NCI-H510A (cell line): ENCODE data around the gene CIB4.
A peak's percentile ranks its signal among the peaks of the same experiment; 100 is the strongest.

Experiments used
- DNase-seq: peaks from one replicate; lab custom pipeline; 2025; lab: John Stamatoyannopoulos, UW

Gene CIB4

DNA sequence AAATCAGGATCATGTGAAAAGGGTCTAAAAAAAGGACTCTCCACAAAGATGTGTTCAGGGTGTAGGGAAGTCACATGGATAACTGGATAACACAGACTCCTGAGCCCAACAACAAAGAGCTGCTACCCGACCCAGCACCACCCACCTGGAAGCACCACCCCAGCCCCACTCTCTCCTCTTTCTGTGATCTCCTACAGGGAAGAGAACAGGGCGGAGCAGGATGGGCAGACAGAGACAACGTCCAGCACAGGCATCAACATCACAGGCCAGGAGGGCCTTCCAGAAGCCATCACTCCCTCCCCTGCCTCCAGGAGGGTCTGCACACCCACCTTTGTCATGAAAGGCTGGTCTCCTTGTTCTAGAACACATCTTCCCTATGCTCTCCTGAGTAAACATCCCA lies 1.3 kb upstream of the CIB4 start:
- no peak for DNase-seq

DNA sequence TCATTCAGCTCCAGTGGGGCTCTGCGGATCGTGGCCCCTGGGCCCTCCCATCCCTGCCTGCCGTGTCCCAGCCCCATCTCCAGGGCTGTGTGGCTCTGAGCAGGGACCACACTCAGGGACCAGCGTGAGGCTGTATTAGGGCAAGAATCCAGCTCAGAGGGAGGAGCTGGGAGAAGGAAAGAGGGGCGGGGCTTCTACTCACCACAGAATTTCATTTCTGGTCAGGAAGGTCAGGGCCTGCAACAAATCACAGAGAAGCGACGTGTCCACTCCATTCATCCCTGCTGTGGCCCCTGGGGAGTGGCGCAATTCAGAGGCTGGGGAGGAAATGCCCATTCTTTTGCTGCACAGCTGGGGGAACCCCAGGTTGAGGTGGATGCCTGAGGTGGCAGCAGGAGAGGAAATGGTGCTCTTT lies 828 bp downstream of the CIB4 start:
- no peak for DNase-seq

DNA sequence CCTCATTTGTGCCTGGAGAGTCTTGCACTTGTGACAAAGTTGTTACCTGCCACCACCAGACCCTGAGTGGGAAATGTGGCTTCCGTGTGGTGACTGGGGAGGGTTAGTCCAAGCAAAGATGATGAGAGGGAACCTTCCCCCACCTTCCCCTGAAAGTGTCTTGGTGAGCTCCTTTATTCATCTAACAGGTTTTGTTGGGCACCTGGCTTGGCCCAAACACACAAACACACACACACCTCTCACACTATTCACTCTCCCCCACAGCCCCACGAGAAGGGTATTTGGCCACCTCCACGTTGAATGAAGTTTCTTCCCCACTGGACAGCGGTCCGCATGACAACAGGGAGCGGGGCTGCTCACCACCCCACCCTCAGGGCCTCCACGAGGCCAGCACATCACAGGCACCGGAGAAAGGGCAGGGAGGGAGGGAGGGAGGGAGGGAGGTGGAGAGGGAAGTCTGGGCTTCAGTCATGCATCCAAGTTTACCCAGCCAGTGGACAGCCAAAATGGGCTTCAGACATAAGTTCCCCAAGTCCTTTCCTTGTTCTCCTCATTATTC lies 1.4 kb downstream of the CIB4 start:
- DNase-seq = no peak

DNA sequence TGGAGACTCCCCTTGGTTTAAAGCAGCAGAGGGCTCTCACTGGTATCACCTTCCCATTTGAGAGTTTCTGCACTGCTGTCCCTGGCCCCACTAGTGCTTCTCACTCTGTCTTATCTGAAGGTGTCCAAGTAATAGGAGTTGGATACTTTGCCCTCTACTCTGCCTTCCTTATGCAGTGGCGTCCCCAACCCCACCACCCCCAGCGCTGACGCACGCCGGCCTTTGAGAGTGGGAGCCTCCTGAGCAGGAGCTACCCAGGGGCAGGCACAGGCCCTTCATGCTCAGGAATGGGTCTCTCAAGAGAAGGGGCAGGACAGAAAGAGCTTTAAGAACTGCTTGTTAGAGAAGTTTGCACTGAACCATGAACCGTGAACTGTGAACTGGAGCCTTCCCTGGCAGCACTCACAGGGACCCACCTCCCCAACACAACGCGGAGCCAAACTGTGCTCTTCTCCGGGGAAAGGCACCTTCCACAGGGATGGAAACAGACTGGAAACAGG lies 3.3 kb downstream of the CIB4 start:
- no peak for DNase-seq

DNA sequence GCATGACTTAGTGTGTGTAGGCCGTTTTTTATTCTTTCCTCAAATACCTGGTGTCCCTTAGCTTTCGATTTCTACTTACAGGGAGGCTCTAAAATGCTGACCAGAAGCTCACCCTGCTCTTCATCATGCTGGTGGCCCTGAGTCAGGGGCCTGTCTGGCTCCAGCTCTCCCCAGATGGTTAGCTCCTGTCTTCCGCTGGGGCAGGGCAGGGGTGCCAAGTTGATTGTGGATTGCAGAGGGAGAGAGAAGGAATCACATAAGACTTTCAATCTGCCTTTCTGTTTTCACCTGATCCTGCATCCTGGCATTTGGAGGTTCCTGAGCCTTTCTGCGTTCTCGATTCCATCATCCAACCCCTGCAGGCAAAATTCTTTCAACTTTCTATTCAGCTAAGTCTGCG lies 4.2 kb downstream of the CIB4 start:
- DNase-seq = no peak

DNA sequence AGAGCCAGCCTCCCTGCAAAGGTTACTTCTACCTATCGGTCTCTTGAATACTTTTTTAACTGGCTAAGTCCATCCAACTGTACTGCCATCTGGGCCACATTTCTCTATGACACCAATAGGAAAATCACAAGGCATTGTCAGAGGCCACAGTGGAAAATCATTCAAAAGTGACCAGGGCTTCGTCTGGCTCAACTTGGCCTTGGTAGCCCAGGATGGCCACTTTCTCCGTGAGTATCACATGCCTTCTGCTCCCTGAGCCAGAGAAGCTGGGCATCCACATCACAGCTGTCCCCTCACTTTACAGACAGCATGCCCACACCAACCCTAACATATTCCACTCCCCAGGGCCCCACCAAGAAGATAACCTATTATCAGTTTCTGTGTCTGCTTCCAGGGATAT lies 5.8 kb downstream of the CIB4 start:
- no peak for DNase-seq

DNA sequence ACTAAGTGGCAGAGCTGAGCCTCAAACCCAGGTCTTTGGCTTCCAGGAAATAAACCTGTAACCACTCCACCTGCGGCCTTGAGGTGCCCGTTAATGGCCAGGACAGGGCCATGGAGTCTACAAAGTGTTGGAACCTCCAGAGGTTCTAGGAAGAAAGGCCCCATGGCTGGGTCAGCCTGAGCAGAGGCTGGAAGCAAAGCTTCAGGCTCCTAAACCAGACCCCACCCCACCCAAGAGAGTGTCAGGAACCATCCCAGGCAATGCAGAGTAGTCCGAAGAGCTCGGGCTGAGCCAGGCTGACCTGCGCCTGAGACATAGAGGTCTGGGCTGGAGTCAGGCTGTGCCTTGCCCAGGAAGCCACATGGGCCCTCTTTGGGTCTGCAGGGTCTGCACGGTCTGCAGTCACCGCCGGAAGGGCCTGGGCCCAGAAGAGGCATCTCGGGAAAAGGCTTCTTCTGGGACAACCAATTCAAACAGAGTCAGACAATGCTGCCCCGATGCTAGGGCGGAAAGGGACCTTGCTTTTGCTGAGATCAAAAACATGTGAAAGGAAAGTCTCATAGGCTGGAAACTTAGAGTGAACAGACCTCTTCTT lies 6.4 kb downstream of the CIB4 start:
- DNase-seq = no peak

DNA sequence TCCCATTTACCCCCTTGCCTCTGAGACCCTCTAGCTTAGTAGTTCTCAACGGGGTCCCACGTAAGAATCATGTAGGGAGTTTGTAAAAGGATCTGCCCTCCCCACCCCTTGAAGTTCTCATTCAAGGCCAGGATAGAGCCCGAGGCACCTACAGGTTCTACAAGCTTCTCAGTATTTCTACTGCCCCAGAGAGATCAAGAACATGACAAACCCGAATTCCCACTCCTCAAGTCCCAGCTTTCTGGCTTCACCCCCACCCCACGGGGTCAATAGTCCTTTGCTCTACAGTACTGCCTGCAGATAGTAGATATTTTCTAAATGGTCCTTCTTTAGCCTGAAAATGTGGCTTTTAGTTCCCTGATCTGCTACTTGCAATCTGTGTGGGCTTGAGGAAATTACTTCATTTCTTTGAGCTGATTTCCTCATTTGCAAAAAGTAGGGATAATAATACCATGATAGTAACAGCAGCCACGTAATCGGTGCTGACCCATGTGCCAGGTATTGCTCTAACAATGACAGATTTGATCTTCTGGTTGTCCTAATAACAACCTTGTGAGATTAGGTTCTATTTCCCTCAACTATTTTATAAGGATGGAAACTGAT lies 7.1 kb downstream of the CIB4 start:
- no peak for DNase-seq

DNA sequence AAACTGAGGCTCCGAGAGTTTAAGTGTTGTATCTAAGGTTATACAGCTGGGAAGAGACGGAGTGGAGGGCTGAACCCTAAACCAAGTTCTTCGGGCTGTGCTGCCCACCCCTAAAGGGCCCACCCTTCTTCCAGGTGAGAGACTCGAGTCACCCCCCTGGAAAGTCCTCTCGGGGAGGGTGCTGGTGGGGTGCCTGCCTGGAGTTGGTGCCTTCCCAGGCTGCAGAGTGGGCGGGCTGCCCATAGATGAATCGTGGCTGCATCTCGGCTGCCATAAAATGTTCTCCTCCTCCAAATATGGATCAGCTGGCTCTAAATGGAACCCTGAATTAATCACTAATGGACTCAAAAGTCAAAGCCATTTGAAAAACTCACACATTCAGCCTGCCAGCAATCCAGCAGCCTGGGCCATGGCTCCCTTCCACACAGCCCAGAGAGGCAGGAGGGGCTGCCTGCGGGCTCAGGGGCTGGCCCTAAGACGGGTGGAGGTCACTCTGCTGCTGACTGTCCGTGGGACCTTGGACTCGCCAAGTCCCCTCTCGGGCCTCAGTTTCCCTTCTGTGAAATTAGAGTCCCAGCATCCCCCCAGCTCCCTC lies 7.7 kb downstream of the CIB4 start:
- DNase-seq = no peak

DNA sequence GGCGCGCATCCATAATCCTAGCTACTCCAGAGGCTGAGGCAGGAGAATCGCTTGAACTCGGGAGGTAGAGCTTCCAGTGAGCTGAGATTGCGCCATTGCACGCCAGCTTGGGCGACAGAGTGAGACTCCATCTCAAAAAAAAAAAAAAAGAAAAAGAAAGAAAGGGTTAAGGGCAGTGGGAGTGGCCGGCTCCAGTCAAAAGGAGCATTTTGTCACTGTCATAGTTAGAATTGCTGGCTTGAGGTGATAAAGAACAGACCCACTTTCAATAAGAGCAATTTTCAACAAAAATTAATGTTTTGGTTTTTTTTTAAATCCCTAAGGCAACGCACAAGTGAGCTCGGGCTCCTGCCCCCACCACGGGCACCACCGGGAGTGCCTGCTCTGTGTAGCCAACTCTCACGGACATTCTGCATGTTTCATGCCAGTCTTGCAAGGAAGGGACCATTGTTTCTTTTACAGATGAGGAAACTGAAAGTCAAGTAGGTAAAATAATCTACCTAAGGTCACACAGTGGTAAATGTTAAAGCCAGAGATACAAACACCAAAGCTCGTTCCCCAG lies 8.5 kb downstream of the CIB4 start:
- DNase-seq = no peak

DNA sequence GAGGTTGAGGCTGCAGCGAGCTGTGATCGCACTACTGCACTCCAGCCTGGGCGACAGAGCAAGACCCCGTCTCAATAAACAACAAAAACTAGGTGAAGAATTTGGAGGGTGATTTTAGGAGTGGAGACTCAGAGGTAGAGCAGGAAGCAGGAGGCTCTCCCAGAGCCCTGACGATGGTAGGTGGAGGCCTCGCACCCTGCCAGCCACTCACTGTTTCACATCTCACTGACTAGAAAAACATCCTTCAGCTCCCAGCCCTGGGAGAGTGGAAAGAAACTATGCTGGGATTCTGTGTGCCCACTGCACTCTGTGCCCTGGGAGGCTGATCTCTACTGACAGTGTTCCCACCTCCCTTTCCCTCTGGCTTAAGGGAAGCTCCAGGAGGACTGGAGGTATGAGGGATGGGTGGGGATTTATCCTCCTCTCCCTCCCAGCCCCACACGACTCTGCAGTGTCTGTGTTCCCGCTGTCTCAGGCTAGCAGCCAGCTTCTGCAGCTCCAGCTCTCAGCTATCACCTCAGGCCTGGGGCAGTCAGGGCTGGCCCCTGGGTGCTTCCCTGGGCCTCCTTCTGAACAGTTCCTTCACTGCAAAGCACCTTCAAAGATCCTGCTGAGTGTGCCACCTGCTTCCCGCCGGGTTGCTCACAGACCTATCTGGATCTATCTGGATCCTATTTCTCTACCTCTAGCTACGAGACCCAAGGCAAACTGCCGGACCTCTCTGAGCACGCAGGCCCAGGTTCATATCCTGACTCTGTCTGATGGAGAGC lies 9.6 kb downstream of the CIB4 start:
- no peak for DNase-seq

DNA sequence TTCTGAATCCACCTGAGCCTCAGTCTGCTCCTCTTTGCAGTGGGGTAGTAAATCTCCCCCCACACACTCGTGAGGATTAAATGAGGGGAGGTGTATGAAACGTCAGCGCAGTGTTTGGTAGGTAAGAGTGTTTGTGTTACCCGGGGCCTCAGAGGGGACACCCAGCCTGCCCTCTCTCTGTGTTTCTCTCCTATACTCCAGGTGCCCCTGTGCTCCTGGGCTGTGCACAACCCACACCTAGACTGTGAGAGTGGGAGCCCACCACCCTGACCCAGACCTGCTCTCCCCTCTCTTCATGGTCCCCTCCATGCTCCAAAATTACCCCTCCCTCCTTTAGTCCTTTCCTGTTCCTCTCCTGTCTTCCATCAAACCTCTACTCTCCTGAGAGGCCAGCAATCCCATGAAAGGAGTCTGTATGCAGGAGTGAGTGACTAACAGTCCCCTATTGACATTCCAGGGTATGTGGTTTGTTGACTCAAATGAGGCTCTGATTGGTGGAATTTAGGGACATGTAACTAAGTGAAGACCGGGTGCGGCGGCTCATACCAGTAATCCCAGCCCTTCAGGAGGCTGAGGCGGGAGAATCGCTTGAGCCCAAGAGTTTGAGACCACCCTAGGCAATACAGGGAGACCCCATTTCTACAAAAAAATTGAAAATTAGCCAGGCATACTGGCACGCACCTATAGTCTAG lies 10.4 kb downstream of the CIB4 start:
- DNase-seq = no peak

DNA sequence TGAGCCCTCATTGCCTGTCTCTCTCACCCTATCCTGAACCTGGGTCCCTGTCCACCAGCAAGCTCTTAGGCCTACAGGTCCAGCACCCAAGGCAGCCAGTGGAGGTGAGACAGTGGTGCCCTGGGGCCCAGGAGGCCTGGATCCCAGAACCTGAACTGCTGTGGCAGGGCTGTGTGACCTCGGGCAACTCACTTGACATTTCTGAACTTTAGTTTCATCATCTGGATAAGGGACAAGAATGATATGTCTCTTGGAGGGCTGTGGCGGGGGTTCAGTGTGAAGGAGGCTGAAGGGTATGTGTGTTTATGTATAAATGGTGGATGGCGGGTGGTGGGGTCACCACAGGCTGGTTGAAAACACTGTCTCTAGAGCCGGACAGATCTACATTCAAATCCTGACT lies 10.9 kb downstream of the CIB4 start:
- DNase-seq = no peak

DNA sequence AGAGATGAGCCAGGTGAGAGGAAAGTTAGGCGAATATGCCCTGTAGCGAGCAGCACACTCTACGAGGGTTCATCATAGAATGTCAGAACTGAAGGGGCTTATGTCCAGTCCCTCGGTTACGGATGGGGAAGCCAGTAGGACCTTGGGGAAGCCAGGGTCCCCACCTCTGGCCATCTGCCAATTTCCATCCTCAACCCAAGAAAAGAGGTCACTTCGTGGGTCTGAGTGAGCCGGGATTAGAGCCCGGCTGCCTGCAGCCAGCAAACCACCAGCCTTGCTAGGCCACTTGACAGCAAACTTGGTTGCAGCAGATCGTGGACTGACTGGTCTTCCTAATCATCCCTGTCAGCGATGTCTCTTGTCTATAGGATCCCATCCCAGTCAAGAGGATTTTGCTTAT lies 11.4 kb downstream of the CIB4 start:
- no peak for DNase-seq

DNA sequence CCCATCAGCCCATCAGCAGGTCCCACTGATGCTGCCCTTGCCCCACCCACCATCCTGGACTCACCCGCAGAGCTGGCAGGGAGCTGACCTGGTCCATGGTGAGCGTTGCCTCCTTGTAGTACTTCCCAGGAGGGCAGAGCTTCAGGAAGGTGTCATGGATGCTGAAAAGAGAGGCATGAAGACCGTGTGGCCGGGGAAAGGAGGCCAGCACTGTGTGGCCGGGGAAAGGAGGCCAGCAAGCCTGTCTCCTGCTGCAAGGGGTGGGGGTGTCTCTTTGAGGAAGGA lies 11.9 kb downstream of the CIB4 start:
- no peak for DNase-seq

DNA sequence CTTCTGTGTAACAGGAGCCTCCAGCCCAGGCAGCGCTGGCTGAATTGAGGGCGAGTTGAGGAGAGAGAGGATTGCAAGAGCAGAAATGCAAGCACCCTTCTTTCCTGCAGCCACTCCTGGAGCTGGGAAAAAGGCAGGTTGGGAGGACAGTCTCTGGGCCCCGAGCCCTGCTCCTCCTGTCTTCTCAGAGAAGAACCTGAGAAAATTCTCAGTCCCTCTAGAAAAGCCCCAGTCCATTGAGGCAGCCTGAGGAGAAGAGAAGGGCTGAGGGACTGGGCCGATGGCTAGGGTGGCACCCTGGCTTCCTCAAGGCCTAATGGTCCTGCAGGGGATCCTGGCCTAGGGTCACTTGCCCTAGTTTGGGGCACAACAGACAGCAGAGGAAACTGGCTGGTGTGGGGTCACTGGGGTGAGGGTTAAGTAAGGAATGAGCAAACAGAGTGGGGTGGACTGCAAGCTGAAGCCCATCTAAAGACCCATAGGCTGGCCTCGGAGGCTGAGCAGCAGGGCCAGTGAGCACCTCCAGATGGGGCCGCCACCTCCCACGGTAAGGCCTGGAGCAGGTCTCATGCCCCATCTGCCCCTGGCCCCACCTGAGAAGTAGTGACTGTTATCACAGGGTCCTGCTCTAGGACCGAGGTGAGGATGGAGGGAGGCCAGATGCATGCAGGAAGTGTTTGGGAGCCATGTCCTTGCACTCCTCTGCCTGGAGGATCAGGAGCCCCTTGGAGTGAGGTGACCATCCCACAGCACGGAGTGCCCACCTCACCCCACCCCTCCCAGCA lies 12.4 kb downstream of the CIB4 start:
- DNase-seq = no peak

DNA sequence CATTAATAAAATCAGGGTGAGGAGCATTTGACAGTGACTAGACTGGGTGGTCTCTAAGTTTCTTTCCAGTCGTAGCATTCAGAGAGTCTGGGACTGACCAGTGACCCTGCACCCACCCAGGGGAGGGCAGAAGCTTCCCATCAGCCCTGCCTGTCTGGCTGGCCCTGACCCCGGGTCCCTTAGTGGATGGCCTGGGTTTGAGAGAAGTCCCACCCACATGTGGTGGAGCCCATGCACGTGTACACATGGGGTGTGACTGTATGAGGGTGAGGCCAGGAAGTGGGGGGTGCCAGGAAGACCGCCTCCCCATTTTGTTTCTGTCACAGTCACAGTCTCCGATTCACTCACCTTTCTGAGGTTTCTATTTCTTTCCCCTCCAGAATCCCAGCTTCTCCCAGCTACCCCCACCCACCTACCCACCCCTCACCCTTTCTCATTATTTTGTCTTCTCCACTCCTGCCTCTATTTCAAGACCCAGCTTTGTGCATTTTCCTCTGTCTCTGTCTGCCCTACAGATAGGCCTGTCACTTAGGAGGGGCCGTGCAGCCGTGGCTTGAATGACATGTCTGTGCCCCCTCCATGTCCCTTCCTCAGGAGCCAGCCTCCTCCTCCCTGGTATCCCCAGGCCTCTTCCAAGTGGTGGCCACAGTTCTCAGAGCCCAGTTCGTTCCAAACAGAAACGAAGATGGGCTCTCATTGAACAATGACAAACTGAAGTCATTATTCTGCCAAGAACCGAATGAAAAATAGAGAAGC lies 13.6 kb downstream of the CIB4 start:
- DNase-seq = no peak

DNA sequence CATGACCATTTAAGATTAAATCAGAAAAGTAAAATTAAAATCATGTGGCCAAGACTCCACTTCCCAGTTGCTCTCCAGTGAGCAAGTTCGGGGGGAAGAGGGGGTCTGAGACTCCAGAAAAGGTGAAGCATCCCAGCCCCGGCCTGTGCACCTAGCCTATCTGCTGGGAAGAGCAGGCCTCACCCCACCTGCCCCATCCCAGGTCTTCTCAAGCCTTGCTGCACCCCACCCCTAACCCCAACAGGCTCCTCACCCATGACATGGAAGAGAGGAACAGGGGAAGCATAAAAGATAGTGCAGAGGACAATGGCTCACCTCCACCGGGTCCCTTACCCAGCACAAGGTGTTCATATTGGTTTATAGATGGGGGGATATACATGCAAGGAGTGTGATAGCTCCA lies 14.6 kb downstream of the CIB4 start:
- no peak for DNase-seq

DNA sequence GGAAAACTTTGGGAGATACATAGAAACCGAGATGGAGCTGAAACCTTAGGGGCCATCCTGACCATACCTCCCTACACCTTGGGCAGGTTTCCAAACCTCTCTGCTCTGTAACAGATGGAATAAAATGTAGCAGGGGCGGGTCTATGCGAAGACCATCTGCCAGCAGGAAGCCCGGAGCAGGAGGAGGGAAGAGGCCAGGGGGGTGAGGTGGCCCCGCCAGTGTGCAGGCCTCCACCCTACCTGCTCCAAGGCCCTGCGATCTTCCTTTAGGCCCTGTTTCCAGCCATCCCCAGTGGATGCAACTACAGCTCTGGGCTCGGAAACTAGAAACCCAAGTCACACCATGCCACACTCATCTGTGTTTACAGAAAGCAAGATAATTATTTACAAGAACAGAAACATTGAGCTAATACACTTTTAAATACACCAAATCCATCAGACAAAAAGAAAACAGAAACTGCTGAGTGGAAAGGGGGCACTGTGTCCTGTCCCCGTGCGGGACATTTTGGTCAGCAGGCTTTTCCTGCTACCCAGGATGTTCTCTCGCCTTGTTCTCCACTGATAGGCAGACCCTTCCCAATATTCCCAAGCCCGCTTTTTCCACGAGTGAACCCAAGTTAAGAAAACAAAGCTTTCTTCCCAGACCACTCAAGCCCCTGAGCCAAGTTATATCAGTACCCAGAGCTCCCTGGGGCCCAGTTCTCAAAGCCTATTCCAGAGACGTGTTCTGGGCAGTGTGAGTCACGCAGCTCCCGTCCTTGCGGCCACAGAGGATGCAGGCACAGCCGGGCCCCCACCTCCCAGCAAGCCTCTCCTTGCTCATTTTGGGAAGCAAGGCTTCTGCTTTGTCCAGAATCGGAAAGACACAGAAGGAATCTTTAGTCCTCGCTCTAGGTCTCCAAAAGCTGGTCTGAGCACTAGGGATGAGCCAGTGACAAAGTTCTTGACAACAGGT lies 17.3 kb downstream of the CIB4 start:
- peak; percentile 36 for DNase-seq
